Caco-2 (cell line): ENCODE measurements around the gene OSBPL10. TPM values are rescaled to one million over a fixed set of nuclear protein-coding genes. Genes with fewer than 3 reads are reported as not detected.

Experiments used
- BruUV-seq: library from RNA; stranded (reverse); fragments of 400-500 nt; replicated peaks from 2 replicates; lab custom pipeline; 2021; lab: Mats Ljungman, UMichigan
- CTCF ChIA-PET: fragments of 300-600 bp; sonication (Branson Sonifier 250); formaldehyde crosslinking; loops from one replicate; lab custom pipeline; 2022; ENCODE audit warnings: antibody characterized with exemption; lab: Charles Lee
- POLR2A ChIA-PET: fragments of 300-600 bp; sonication (Branson Sonifier 250); formaldehyde crosslinking; loops from one replicate; lab custom pipeline; 2022; ENCODE audit warnings: antibody characterized with exemption; lab: Charles Lee
- DNase-seq, 2 experiments: peaks; one replicate each; pipeline versions ENCODE4 v3.0.0 to v3.0.0-alpha.2; 2020 to 2022
- H3K27me3 ChIP-seq: replicated peaks from 2 replicates; pipeline ENCODE4 v1.6.0; 2011; ENCODE audit warnings: low read length; ENCODE audit not compliant: control insufficient read depth, insufficient read depth
- H3K36me3 ChIP-seq: 2 replicates; pipeline ENCODE4 v1.5.1; 2011; ENCODE audit warnings: low read length; ENCODE audit not compliant: control insufficient read depth, insufficient read depth
- H3K4me1 ChIP-seq: fragments of 250-450 bp; sonication (Bioruptor Pico); 2 replicates; pipeline ENCODE4 v1.5.1; 2020; ENCODE audit warnings: mild to moderate bottlenecking
- H3K4me3 ChIP-seq: 2 replicates; pipeline ENCODE4 v1.5.1; 2011; ENCODE audit warnings: low read depth, mild to moderate bottlenecking, control low read depth, low read length
- H3K9me3 ChIP-seq: fragments of 250-450 bp; sonication (Bioruptor Pico); 2 replicates; pipeline ENCODE4 v1.5.1; 2020; ENCODE audit warnings: mild to moderate bottlenecking, moderate library complexity
- H3K27ac Mint-ChIP-seq: one replicate; pipeline ENCODE4 v1.8.0; 2022; ENCODE audit warnings: mixed read lengths; ENCODE audit not compliant: unreplicated experiment
- H3K27me3 Mint-ChIP-seq: one replicate; pipeline ENCODE4 v1.8.0; 2022; ENCODE audit warnings: mixed read lengths; ENCODE audit not compliant: insufficient read depth, unreplicated experiment
- H3K36me3 Mint-ChIP-seq: one replicate; pipeline ENCODE4 v1.8.0; 2022; ENCODE audit warnings: mild to moderate bottlenecking, mixed read lengths; ENCODE audit not compliant: insufficient read depth, unreplicated experiment
- H3K4me1 Mint-ChIP-seq: one replicate; pipeline ENCODE4 v1.8.0; 2022; ENCODE audit warnings: low read depth, mixed read lengths; ENCODE audit not compliant: unreplicated experiment
- H3K4me3 Mint-ChIP-seq: one replicate; pipeline ENCODE4 v1.8.0; 2022; ENCODE audit warnings: mild to moderate bottlenecking, moderate library complexity, mixed read lengths; ENCODE audit not compliant: unreplicated experiment
- H3K9me3 Mint-ChIP-seq: one replicate; pipeline ENCODE4 v1.8.0; 2022; ENCODE audit warnings: mixed read lengths; ENCODE audit not compliant: unreplicated experiment
- CTCF ChIP-seq, 2 experiments: fragments of 200-600 bp in 1 of 2; IDR thresholded peaks; 1 replicate in 1 of 2; 2 replicates in 1 of 2; pipeline versions ENCODE4 v1.5.1 to v1.8.0; 2011 to 2022; ENCODE audit warnings: antibody characterized with exemption in 1 of 2, control low read depth in 1 of 2, inconsistent platforms in 1 of 2, low read depth in 1 of 2, low read length in 1 of 2, mild to moderate bottlenecking in 1 of 2, moderate library complexity in 1 of 2; ENCODE audit not compliant: insufficient read depth in 1 of 2, severe bottlenecking in 1 of 2, unreplicated experiment in 1 of 2
- intact Hi-C: fragments of 100-400 bp; cut with micrococcal nuclease; formaldehyde crosslinking; loops from one replicate; pipeline ENCODE4 v1.10.0; 2022; ENCODE audit not compliant: unreplicated experiment
- total RNA-seq: library from RNA; stranded (reverse); gene quantifications from 2 replicates; pipeline ENCODE4 v1.2.3, GENCODE V29; 2022

Gene OSBPL10
- total RNA-seq, 1 experiment from 2014 or later, result 71.2 TPM

GRCh38 chr3:31929826-31930502, 51.1 kb downstream of the OSBPL10 start:
- DNase-seq, result no peak
- ChIA-PET POLR2A (no interaction called here), CTCF (no interaction called here)
- H3K36me3 ChIP-seq, result no peaks in the 10 kb centered on the region
- Mint-ChIP-seq H3K9me3 (no peaks in the 10 kb centered on the region), H3K36me3 (peaks cover 5% of the 10 kb centered on the region), H3K4me3 (no peak overlapping the region), H3K4me1 (peaks cover 7% of the 10 kb centered on the region), H3K27ac (no peak overlapping the region), H3K27me3 (no peaks in the 10 kb centered on the region)
- intact Hi-C loops, result no loop called here
- no peaks in the 10 kb centered on the region for H3K27me3 ChIP-seq
- no peak for TF ChIP-seq CTCF (IDR thresholded peaks at IDR 0.05; ENCODE audit: insufficient read depth in 1 of 2, low read depth in 1 of 2, low read length in 1 of 2, severe bottlenecking in 1 of 2, unreplicated experiment in 1 of 2)
- no TSS peak for BruUV-seq
- no peaks in the 10 kb centered on the region for H3K9me3 ChIP-seq
- peaks cover 10% of the 10 kb centered on the region for H3K4me1 ChIP-seq
- H3K4me3 ChIP-seq, result no peak overlapping the region

GRCh38 chr3:31927811-31928210, 53.3 kb downstream of the OSBPL10 start:
- Mint-ChIP-seq H3K27me3 (no peaks in the 10 kb centered on the region), H3K4me1 (peaks cover 15% of the 10 kb centered on the region), H3K9me3 (no peaks in the 10 kb centered on the region), H3K36me3 (peaks cover 11% of the 10 kb centered on the region), H3K27ac (no peak overlapping the region), H3K4me3 (no peak overlapping the region)
- Histone ChIP-seq H3K27me3 (no peaks in the 10 kb centered on the region), H3K9me3 (no peaks in the 10 kb centered on the region), H3K4me1 (peaks cover 27% of the 10 kb centered on the region), H3K36me3 (no peaks in the 10 kb centered on the region), H3K4me3 (no peak overlapping the region)
- BruUV-seq, result no TSS peak
- CTCF ChIA-PET, result no interaction called here
- no peak for TF ChIP-seq CTCF (IDR thresholded peaks at IDR 0.05; ENCODE audit: insufficient read depth in 1 of 2, low read depth in 1 of 2, low read length in 1 of 2, severe bottlenecking in 1 of 2, unreplicated experiment in 1 of 2)
- intact Hi-C loops, result no loop called here
- POLR2A ChIA-PET, result no interaction called here
- DNase-seq, result no peak

GRCh38 chr3:31926543-31926942, 54.5 kb downstream of the OSBPL10 start:
- TF ChIP-seq CTCF (IDR thresholded peaks at IDR 0.05; ENCODE audit: insufficient read depth in 1 of 2, low read depth in 1 of 2, low read length in 1 of 2, severe bottlenecking in 1 of 2, unreplicated experiment in 1 of 2), result no peak
- intact Hi-C loops, result no loop called here
- ChIA-PET POLR2A (no interaction called here), CTCF (no interaction called here)
- Mint-ChIP-seq H3K9me3 (no peaks in the 10 kb centered on the region), H3K27ac (no peak overlapping the region), H3K27me3 (no peaks in the 10 kb centered on the region), H3K4me1 (peaks cover 23% of the 10 kb centered on the region), H3K36me3 (peaks cover 13% of the 10 kb centered on the region), H3K4me3 (no peak overlapping the region)
- no peaks in the 10 kb centered on the region for H3K9me3 ChIP-seq
- no peak overlapping the region for H3K4me3 ChIP-seq
- no peaks in the 10 kb centered on the region for H3K36me3 ChIP-seq
- no peaks in the 10 kb centered on the region for H3K27me3 ChIP-seq
- BruUV-seq, result no TSS peak
- DNase-seq, result no peak
- H3K4me1 ChIP-seq, result peaks cover 35% of the 10 kb centered on the region
